Natural killer cell (primary cell): ENCODE measurements around the gene ARGLU1. TPM values are rescaled to one million over a fixed set of nuclear protein-coding genes. Genes with fewer than 3 reads are reported as not detected.

Source experiments
- ATAC-seq, 3 donors: fragments of 150-1000 bp in 2 of 3; fragments of 200-7000 bp in 1 of 3; cut with Tn5 transposase; 1 replicate in 1 of 3; 2 replicates in 2 of 3; pipeline ENCODE4 v1.10.0; 2021; ENCODE audit warnings: mild to moderate bottlenecking in 2 of 3, moderate library complexity in 2 of 3
- DNase-seq, 2 donors: peaks; one replicate each; pipeline versions ENCODE4 v3.0.0 to v3.0.0-alpha.2; 2013 to 2021; ENCODE audit warnings: mixed read lengths in 1 of 2
- H3K27ac ChIP-seq: one replicate; pipeline ENCODE4 v1.5.1; 2013; ENCODE audit warnings: mild to moderate bottlenecking, low read length
- H3K27me3 ChIP-seq: one replicate; pipeline ENCODE4 v1.6.1; 2013; ENCODE audit warnings: low read length; ENCODE audit not compliant: control insufficient read depth, insufficient read depth
- H3K36me3 ChIP-seq: one replicate; pipeline ENCODE4 v1.6.1; 2013; ENCODE audit warnings: low read length; ENCODE audit not compliant: control insufficient read depth, insufficient read depth
- H3K4me1 ChIP-seq: one replicate; pipeline ENCODE4 v1.6.1; 2013; ENCODE audit warnings: low read length; ENCODE audit not compliant: control insufficient read depth, insufficient read depth
- H3K4me3 ChIP-seq: one replicate; pipeline ENCODE4 v1.5.1; 2013; ENCODE audit warnings: low read length
- H3K9me3 ChIP-seq: one replicate; pipeline ENCODE4 v1.6.1; 2013; ENCODE audit warnings: low read length; ENCODE audit not compliant: control insufficient read depth, insufficient read depth
- H3K27ac Mint-ChIP-seq, 2 donors: one replicate each; pipeline ENCODE4 v1.8.0; 2022; ENCODE audit warnings: mild to moderate bottlenecking in 2 of 2, mixed read lengths in 2 of 2, moderate library complexity in 1 of 2
- H3K27me3 Mint-ChIP-seq, 2 donors: one replicate each; pipeline ENCODE4 v1.8.0; 2022; ENCODE audit warnings: low read depth in 2 of 2, mixed read lengths in 2 of 2
- H3K36me3 Mint-ChIP-seq: one replicate; pipeline ENCODE4 v1.8.0; 2022; ENCODE audit warnings: mixed read lengths
- H3K4me1 Mint-ChIP-seq, 2 donors: one replicate each; pipeline ENCODE4 v1.8.0; 2022; ENCODE audit warnings: mixed read lengths in 2 of 2
- H3K4me3 Mint-ChIP-seq: one replicate; pipeline ENCODE4 v1.8.0; 2022; ENCODE audit warnings: mild to moderate bottlenecking, moderate library complexity, mixed read lengths
- H3K9me3 Mint-ChIP-seq, 2 donors: one replicate each; pipeline ENCODE4 v1.8.0; 2022; ENCODE audit warnings: mixed read lengths in 2 of 2
- WGBS: methylation state at CpG from one replicate; pipeline ENCODE4 v1.1.7; 2013; ENCODE audit warnings: missing lambda C conversion rate; ENCODE audit not compliant: insufficient coverage; 5-methylcytosine and 5-hydroxymethylcytosine counted together
- intact Hi-C: fragments of 100-400 bp; cut with micrococcal nuclease; formaldehyde crosslinking; loops from one replicate; pipeline ENCODE4 v1.14.2; 2022
- total RNA-seq, 4 donors: library from RNA; stranded (reverse); fragments of 120-200 nt in 1 of 4; gene quantifications; one replicate each; pipeline versions ENCODE4 v1.2.3 to v1.2.4, GENCODE V29; 2013 to 2022
- TF ChIP-seq, protein P1 (sequence below): fragments of 200-600 bp; IDR thresholded peaks from one replicate; pipeline ENCODE4 v1.8.0; 2022; ENCODE audit warnings: antibody characterized with exemption

The ARGLU1 gene
- total RNA-seq, 3 donors from 2014 or later (not counting 1 experiment from before 2014, with no cell fraction given): 158 to 179 (median 161) TPM

DNA sequence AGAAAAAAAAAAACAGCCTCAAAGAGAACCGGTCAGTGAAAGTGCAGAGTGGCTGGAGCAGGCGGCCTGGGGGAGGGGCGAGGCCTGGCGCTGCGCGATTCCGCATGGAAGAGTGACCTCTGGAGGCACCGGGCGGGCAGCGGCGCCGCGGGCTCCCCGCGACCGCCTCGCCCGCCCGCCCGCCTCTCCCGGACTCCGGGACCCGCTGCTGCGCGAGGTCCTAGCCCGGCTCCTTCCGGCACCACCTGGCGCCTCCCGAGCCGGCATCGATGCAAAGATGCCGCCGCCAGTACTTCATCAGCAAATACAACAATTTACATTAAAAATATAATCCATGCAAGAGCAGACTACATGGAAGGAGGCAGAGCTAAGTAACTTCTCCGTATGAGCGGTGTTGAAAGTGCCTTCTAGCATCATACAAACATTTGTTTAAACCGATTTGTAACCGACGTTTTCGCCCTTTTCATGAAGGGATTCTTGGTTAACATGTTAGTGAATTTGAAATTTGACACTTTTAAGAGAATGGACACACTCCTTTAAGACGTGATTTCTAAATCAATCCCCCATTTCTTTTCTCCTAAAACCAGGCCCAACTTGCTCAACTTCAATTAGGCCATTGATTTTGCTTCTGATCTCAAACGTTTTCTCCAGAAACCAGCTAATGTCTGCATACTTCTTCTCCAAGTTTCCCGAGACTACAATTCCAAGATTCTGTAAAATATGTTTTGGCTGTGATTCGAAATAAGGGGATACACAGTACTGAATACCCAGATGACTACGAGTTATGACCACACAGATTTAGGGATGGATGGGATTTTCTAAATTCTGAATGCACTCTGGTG lies 34.6 kb downstream of the ARGLU1 start:
- DNase-seq: peak in 1 of 2 donors; percentile 36
- Histone ChIP-seq H3K4me3 (no peak overlapping the region), H3K9me3 (no peaks in the 10 kb centered on the region), H3K36me3 (no peaks in the 10 kb centered on the region), H3K27me3 (peaks cover 33% of the 10 kb centered on the region), H3K27ac (no peak overlapping the region), H3K4me1 (peaks cover 26% of the 10 kb centered on the region)
- intact Hi-C loops: loop anchor here (10.0 kb wide), 1 partner anchor 1959 kb away; no protein-coding TSS in a partner anchor
- Mint-ChIP-seq H3K4me3 (peak overlapping the region; percentile 78), H3K27me3 (peaks cover 29 to 57% of the 10 kb centered on the region in 2 donors), H3K36me3 (no peaks in the 10 kb centered on the region), H3K4me1 (peaks cover 17% of the 10 kb centered on the region in 2 donors), H3K27ac (no peak overlapping the region), H3K9me3 (no peaks in the 10 kb centered on the region)
- TF ChIP-seq, protein P1, sequence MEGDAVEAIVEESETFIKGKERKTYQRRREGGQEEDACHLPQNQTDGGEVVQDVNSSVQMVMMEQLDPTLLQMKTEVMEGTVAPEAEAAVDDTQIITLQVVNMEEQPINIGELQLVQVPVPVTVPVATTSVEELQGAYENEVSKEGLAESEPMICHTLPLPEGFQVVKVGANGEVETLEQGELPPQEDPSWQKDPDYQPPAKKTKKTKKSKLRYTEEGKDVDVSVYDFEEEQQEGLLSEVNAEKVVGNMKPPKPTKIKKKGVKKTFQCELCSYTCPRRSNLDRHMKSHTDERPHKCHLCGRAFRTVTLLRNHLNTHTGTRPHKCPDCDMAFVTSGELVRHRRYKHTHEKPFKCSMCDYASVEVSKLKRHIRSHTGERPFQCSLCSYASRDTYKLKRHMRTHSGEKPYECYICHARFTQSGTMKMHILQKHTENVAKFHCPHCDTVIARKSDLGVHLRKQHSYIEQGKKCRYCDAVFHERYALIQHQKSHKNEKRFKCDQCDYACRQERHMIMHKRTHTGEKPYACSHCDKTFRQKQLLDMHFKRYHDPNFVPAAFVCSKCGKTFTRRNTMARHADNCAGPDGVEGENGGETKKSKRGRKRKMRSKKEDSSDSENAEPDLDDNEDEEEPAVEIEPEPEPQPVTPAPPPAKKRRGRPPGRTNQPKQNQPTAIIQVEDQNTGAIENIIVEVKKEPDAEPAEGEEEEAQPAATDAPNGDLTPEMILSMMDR: no peak
- 10% methylated on average over 40 of the region's 44 CpGs for WGBS
- no peak for ATAC-seq

DNA sequence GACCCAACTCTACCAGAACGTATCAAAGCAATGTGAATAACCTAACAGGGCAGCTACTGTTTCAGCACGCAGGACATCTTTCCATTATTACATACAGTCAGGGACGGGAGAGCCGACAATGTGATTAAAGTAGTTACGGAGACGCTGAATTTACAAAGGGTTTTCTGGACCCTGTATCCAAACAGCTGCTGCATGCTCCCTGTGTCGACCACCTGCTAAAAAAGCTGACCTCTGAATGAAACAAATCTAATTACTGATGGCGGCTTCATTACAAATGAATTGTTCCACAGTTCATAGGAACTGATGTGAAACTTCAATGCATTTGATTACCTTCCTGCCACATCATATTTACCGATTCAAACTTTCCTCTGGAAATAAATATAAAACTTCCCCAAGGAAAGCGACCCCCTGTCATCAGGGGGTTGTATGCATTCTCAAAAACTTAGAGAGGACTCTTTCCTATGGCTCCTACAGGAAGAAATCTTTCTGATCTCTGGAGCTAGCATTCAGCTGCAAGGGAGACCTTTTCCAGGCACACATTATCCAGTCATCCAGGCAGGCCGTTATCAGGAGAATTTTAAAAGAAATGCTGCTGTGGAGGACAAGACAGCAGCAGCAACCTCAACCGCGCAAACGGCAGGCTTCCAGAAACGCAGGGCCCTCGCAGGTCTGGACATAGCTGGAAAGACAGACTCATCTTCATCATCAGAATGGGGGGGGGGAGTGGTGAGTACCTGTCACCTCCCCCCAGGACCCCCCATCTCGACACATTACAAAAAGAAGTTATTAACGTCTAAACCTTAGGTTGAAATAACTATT lies 35.6 kb downstream of the ARGLU1 start:
- intact Hi-C loops: loop anchor here (10.0 kb wide), 1 partner anchor 1958 kb away; no protein-coding TSS in a partner anchor
- peaks cover 30 to 67% of the 10 kb centered on the region in 2 donors for H3K27me3 Mint-ChIP-seq
- H3K9me3 Mint-ChIP-seq: no peaks in the 10 kb centered on the region
- WGBS: 42% methylated on average over 16 of the region's 18 CpGs
- no peak overlapping the region for H3K4me3 ChIP-seq
- no peak overlapping the region for H3K27ac Mint-ChIP-seq
- DNase-seq: no peak
- TF ChIP-seq, protein P1: no peak
- H3K4me3 Mint-ChIP-seq: peak overlapping the region; percentile 78
- no peaks in the 10 kb centered on the region for H3K36me3 Mint-ChIP-seq
- H3K9me3 ChIP-seq: no peaks in the 10 kb centered on the region
- H3K27ac ChIP-seq: no peak overlapping the region
- H3K27me3 ChIP-seq: peaks cover 33% of the 10 kb centered on the region
- ATAC-seq: no peak
- peaks cover 14 to 17% of the 10 kb centered on the region in 2 donors for H3K4me1 Mint-ChIP-seq
- H3K4me1 ChIP-seq: peaks cover 26% of the 10 kb centered on the region
- no peaks in the 10 kb centered on the region for H3K36me3 ChIP-seq

DNA sequence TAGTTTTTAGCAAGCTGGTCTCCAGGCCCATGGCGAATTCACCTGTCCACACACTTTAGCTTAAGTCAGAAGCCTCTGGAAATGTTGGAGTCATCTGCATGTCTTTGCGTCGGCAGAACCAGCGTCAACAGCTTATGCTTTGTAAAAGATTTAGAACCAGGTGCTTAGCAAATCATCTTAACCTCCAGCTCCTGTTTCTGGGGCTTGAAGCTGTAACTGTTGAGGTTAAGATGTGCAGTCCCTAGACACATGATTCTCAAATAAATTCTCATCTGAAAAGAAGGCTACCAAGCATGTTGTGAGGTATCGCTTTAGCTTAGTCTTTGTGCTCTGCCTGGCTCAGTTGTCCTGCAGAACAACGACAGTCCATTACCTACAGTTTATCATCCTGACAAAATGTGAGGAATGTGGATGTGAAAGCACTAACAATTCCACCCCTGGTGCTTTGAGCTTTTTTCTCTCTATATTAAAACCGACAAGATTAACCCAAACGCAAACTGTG lies 36.9 kb downstream of the ARGLU1 start:
- Mint-ChIP-seq H3K27me3 (peaks cover 33 to 77% of the 10 kb centered on the region in 2 donors), H3K9me3 (no peaks in the 10 kb centered on the region), H3K27ac (no peak overlapping the region), H3K4me3 (no peak overlapping the region), H3K4me1 (peaks cover 8 to 12% of the 10 kb centered on the region in 2 donors), H3K36me3 (no peaks in the 10 kb centered on the region)
- WGBS: 94% methylated on average over 5 of the region's 8 CpGs
- TF ChIP-seq, protein P1: no peak
- Histone ChIP-seq H3K36me3 (no peaks in the 10 kb centered on the region), H3K4me3 (no peak overlapping the region), H3K27me3 (peaks cover 33% of the 10 kb centered on the region), H3K9me3 (no peaks in the 10 kb centered on the region), H3K27ac (no peak overlapping the region), H3K4me1 (peaks cover 22% of the 10 kb centered on the region)
- intact Hi-C loops: loop anchor here (10.0 kb wide), 1 partner anchor 1956 kb away; no protein-coding TSS in a partner anchor
- DNase-seq (no peak), ATAC-seq (no peak)
